Measurements from ENCODE around the gene PPP2R5A. TPM values are rescaled to one million over a fixed set of nuclear protein-coding genes. Genes with fewer than 3 reads are reported as not detected.

PPP2R5A gene
- total RNA-seq, 4 donors from 2014 or later, result 43.2 to 88.9 (median 59.5) TPM

DNA sequence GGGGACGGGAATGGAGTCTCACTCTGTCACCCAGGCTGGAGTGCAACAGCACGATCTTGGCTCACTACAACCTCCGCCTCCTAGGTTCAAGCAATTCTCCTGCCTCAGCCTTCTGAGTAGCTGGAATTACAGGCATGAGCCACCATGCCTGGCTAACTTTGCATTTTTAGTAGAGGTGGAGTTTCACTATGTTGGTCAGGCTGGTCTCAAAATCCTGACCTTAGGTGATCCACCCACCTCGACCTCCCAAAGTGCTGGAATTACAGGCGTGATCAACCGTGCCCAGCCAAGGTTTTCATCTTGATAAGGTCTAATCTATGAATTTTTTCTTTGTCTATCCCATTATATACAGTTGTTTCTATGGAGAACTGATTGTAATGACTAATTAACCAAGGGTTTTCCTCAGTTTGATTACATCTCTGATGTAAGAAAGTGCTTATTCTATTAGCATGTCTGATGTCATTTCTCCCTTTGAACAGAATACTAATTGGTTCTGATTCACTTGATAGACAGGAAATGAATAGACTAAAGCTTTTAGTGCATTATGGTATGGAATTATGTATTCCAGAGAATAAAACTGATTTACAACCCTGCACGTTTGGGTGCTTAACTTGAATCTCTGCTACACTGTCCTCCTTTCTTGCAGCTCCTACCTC lies 117.6 kb downstream of the PPP2R5A start:
- no peak overlapping the region for H3K27ac ChIP-seq
- H3K27me3 ChIP-seq, result no peaks in the 10 kb centered on the region
- H3K9me3 ChIP-seq, result peaks cover 0 to 1% (median 0%) of the 10 kb centered on the region in 3 donors
- ATAC-seq, result no peak
- no peak overlapping the region for H3K4me3 ChIP-seq
- H3K4me1 ChIP-seq, result no peaks in the 10 kb centered on the region
- 90 to 91% methylated on average over 3 to 5 of the region's 7 CpGs for WGBS, 2 donors (ENCODE audit: low coverage in 1 of 2)
- peaks cover 0 to 12% of the 10 kb centered on the region in 2 donors for H3K36me3 ChIP-seq
- TF ChIP-seq EP300 (IDR thresholded peaks at IDR 0.05) (no peak), POLR2AphosphoS5 (IDR thresholded peaks at IDR 0.05) (no peak), POLR2A (IDR thresholded peaks at IDR 0.05) (no peak)
- TF ChIP-seq, protein P1, sequence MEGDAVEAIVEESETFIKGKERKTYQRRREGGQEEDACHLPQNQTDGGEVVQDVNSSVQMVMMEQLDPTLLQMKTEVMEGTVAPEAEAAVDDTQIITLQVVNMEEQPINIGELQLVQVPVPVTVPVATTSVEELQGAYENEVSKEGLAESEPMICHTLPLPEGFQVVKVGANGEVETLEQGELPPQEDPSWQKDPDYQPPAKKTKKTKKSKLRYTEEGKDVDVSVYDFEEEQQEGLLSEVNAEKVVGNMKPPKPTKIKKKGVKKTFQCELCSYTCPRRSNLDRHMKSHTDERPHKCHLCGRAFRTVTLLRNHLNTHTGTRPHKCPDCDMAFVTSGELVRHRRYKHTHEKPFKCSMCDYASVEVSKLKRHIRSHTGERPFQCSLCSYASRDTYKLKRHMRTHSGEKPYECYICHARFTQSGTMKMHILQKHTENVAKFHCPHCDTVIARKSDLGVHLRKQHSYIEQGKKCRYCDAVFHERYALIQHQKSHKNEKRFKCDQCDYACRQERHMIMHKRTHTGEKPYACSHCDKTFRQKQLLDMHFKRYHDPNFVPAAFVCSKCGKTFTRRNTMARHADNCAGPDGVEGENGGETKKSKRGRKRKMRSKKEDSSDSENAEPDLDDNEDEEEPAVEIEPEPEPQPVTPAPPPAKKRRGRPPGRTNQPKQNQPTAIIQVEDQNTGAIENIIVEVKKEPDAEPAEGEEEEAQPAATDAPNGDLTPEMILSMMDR (IDR thresholded peaks at IDR 0.05), result no peak

GRCh38 chr1:212410231-212410820 lies 125.1 kb downstream of the PPP2R5A start:
- no peak for TF ChIP-seq POLR2AphosphoS5 (IDR thresholded peaks at IDR 0.05)
- TF ChIP-seq, protein P1 (IDR thresholded peaks at IDR 0.05), result no peak
- no peak for TF ChIP-seq EP300 (IDR thresholded peaks at IDR 0.05)
- no peak for TF ChIP-seq POLR2A (IDR thresholded peaks at IDR 0.05)

More at GRCh38 chr1:212410231-212410820, 125.1 kb downstream of the PPP2R5A start:
- Histone ChIP-seq H3K27me3 (no peaks in the 10 kb centered on the region), H3K27ac (no peak overlapping the region), H3K4me1 (peaks cover 0 to 16% (median 4%) of the 10 kb centered on the region in 3 donors), H3K4me3 (no peak overlapping the region), H3K9me3 (no peaks in the 10 kb centered on the region), H3K36me3 (peaks cover 0 to 46% of the 10 kb centered on the region in 2 donors)
- no peak for ATAC-seq
- 90 to 93% methylated on average over 6 to 8 of the region's 8 CpGs for WGBS, 2 donors (ENCODE audit: low coverage in 1 of 2)

Small RNA genes within 50 kb of the gene (small RNA-seq; reads per million reads assigned to genes)
- gene SNORA16B, result 0 reads per million in 4 donors

Other genes starting within 250 kb of the PPP2R5A start
- gene INTS7, start 249.9 kb upstream of the PPP2R5A start, total RNA-seq, result 10 to 100 TPM in 1 of 4 donors, 1 to 10 TPM in 3; 6.1 to 14.2 (median 8.2) TPM
- gene DTL, start 249.7 kb upstream of the PPP2R5A start, total RNA-seq, result 1 to 10 TPM in 1 of 4 donors, under 1 TPM in 2, not detected in 1; 0.08 to 1.6 (median 0.54) TPM
- 1 to 10 TPM; 2.8 to 6.0 (median 3.4) TPM for gene PACC1, start 129.5 kb downstream of the PPP2R5A start, total RNA-seq
- 100 to 1,000 TPM in 1 of 4 donors, 10 to 100 TPM in 3; 42.8 to 113 (median 75.7) TPM for gene NENF, start 147.5 kb downstream of the PPP2R5A start, total RNA-seq